Keratinocyte (primary cell): Measurements from ENCODE around the gene MAPKAPK3. TPM values are rescaled to one million over a fixed set of nuclear protein-coding genes. Genes with fewer than 3 reads are reported as not detected.

Experiments used
- DNase-seq: peaks from one replicate; pipeline ENCODE4 v3.0.0-alpha.2; 2011; ENCODE audit warnings: low read depth, missing footprints, low spot score
- FAIRE-seq: peaks from 2 replicates; lab custom pipeline; 2011; peaks lifted over from hg19 to GRCh38; lab: Jason Lieb, UNC
- H2AFZ ChIP-seq: 2 replicates; pipeline ENCODE4 v1.6.0; 2012; ENCODE audit warnings: low read length, control low read depth, inconsistent platforms; ENCODE audit not compliant: control insufficient read depth
- H3K27ac ChIP-seq: 2 replicates; pipeline ENCODE4 v1.5.1; 2011; ENCODE audit warnings: low read length; ENCODE audit not compliant: control insufficient read depth, insufficient read depth
- H3K27me3 ChIP-seq: 3 replicates; pipeline ENCODE4 v1.6.0; 2011; ENCODE audit warnings: low read length; ENCODE audit not compliant: control insufficient read depth, insufficient read depth; ENCODE audit errors: extremely low read depth
- H3K36me3 ChIP-seq, 2 experiments: 2 replicates in 1 of 2; 3 replicates in 1 of 2; pipeline ENCODE4 v1.5.1; 2011; ENCODE audit warnings: low read length in 2 of 2, mild to moderate bottlenecking in 1 of 2; ENCODE audit not compliant: control insufficient read depth in 2 of 2, insufficient read depth in 2 of 2; ENCODE audit errors: extremely low read depth in 1 of 2
- H3K4me1 ChIP-seq: 3 replicates; pipeline ENCODE4 v1.5.1; 2011; ENCODE audit warnings: low read length; ENCODE audit not compliant: control insufficient read depth, insufficient read depth; ENCODE audit errors: extremely low read depth
- H3K4me2 ChIP-seq: 3 replicates; pipeline ENCODE4 v1.6.0; 2011; ENCODE audit warnings: low read depth, low read length; ENCODE audit not compliant: control insufficient read depth, insufficient read depth; ENCODE audit errors: extremely low read depth
- H3K4me3 ChIP-seq, 3 experiments: fragments of 200-600 bp in 1 of 3; sonication (generic) in 1 of 3; 2 replicates in 2 of 3; 3 replicates in 1 of 3; pipeline ENCODE4 v1.5.1; 2011 to 2016; ENCODE audit warnings: low read length in 3 of 3, mild to moderate bottlenecking in 3 of 3, control low read depth in 2 of 3, inconsistent platforms in 1 of 3, low read depth in 1 of 3, mixed read lengths in 1 of 3, mixed run types in 1 of 3, moderate library complexity in 1 of 3; ENCODE audit not compliant: control insufficient read depth in 2 of 3, insufficient read depth in 2 of 3; ENCODE audit errors: extremely low read depth in 1 of 3
- H3K79me2 ChIP-seq: 2 replicates; pipeline ENCODE4 v1.6.0; 2012; ENCODE audit warnings: low read length; ENCODE audit not compliant: control insufficient read depth, insufficient read depth
- H3K9ac ChIP-seq: 3 replicates; pipeline ENCODE4 v1.6.0; 2011; ENCODE audit warnings: low read length; ENCODE audit not compliant: control insufficient read depth, insufficient read depth; ENCODE audit errors: extremely low read depth
- H3K9me1 ChIP-seq: 3 replicates; pipeline ENCODE4 v1.6.0; 2011; ENCODE audit warnings: low read length; ENCODE audit not compliant: control insufficient read depth, insufficient read depth; ENCODE audit errors: extremely low read depth
- H3K9me3 ChIP-seq: 2 replicates; pipeline ENCODE4 v1.5.1; 2012; ENCODE audit warnings: low read depth, low read length; ENCODE audit not compliant: control insufficient read depth
- H4K20me1 ChIP-seq: 3 replicates; pipeline ENCODE4 v1.6.0; 2011; ENCODE audit warnings: low read length; ENCODE audit not compliant: control insufficient read depth, insufficient read depth; ENCODE audit errors: extremely low read depth
- CTCF ChIP-seq, 3 experiments: IDR thresholded peaks in 1 of 3; conservative IDR thresholded peaks in 1 of 3; optimal IDR thresholded peaks in 1 of 3; 2 replicates in 2 of 3; 3 replicates in 1 of 3; pipeline versions ENCODE3 to v1.5.1; 2011; ENCODE audit warnings: low read length in 3 of 3, mild to moderate bottlenecking in 3 of 3, moderate library complexity in 2 of 3, control low read depth in 1 of 3, inconsistent platforms in 1 of 3; ENCODE audit not compliant: insufficient read depth in 2 of 3; ENCODE audit errors: extremely low read depth in 1 of 3
- EZH2 ChIP-seq: IDR thresholded peaks from one replicate; pipeline ENCODE4 v1.6.1; 2012; ENCODE audit warnings: inconsistent platforms, mild to moderate bottlenecking, low read length, moderate library complexity
- dilution Hi-C: fragments of 300-500 bp; cut with MboI; formaldehyde crosslinking; loops from one replicate; pipeline ENCODE4 v1.7.0; 2020; ENCODE audit warnings: low sequenced_read_pairs; ENCODE audit not compliant: extremely low pct_ligation_motif_present
- polyA plus RNA-seq, 5 experiments: library from polyadenylated mRNA; depleted of rRNA in 3 of 5; stranded (reverse) in 3 of 5; stranded (forward) in 1 of 5; unstranded in 1 of 5; fragments of >200 nt; gene quantifications; 1 replicate in 1 of 5; 2 replicates in 3 of 5; 3 replicates in 1 of 5; pipeline versions ENCODE4 v1.2.1 to v1.2.3, GENCODE V29; 2011 to 2012; ENCODE audit warnings: missing spikeins in 2 of 5, low read depth in 1 of 5, low replicate concordance in 1 of 5

MAPKAPK3 gene
- polyA plus RNA-seq, 1 donor (not counting 4 experiments of a cell fraction or from before 2014, with no cell fraction given), result 134 TPM

- H4K20me1 ChIP-seq, result no peaks in the 10 kb centered on the region
- no peaks in the 10 kb centered on the region for H3K27me3 ChIP-seq
- FAIRE-seq (no peak), DNase-seq (no peak)
- peaks cover 51 to 61% of the 10 kb centered on the region in 2 experiments for H3K36me3 ChIP-seq
- peaks cover 10% of the 10 kb centered on the region for H3K79me2 ChIP-seq
- H3K9me3 ChIP-seq, result no peaks in the 10 kb centered on the region
- no peak overlapping the region for H3K9ac ChIP-seq
- dilution Hi-C loops, result no loop called here
- TF ChIP-seq EZH2, result no peak
- no peak for TF ChIP-seq CTCF (optimal IDR thresholded peaks at IDR 0.05 in 1 of 3, IDR thresholded peaks at IDR 0.05 in 1 of 3, conservative IDR thresholded peaks at IDR 0.05 in 1 of 3; ENCODE audit: extremely low read depth in 1 of 3, insufficient read depth in 2 of 3, low read length in 3 of 3)
- no peak overlapping the region for H3K4me3 ChIP-seq
- peaks cover under 1% of the 10 kb centered on the region for H3K4me1 ChIP-seq
- H3K4me2 ChIP-seq, result no peak overlapping the region
- H3K9me1 ChIP-seq, result no peaks in the 10 kb centered on the region
- H3K27ac ChIP-seq, result no peak overlapping the region
- H2AFZ ChIP-seq, result no peak overlapping the region
Measured at GRCh38 chr3:50644561-50644960, 27.6 kb downstream of the MAPKAPK3 start.

- Histone ChIP-seq H3K9ac (no peak overlapping the region), H3K79me2 (peaks cover 4% of the 10 kb centered on the region), H3K9me3 (no peaks in the 10 kb centered on the region), H2AFZ (no peak overlapping the region), H4K20me1 (no peaks in the 10 kb centered on the region), H3K9me1 (no peaks in the 10 kb centered on the region), H3K4me2 (no peak overlapping the region), H3K27ac (no peak overlapping the region), H3K4me3 (no peak overlapping the region), H3K4me1 (no peaks in the 10 kb centered on the region), H3K36me3 (peaks cover 49 to 57% of the 10 kb centered on the region in 2 experiments), H3K27me3 (no peaks in the 10 kb centered on the region)
- DNase-seq (no peak), FAIRE-seq (no peak)
- dilution Hi-C loops, result no loop called here
- TF ChIP-seq EZH2 (no peak), CTCF (optimal IDR thresholded peaks at IDR 0.05 in 1 of 3, IDR thresholded peaks at IDR 0.05 in 1 of 3, conservative IDR thresholded peaks at IDR 0.05 in 1 of 3; ENCODE audit: extremely low read depth in 1 of 3, insufficient read depth in 2 of 3, low read length in 3 of 3) (no peak)
Measured at GRCh38 chr3:50645378-50645777, 28.4 kb downstream of the MAPKAPK3 start.
